GM18511 (cell line): ENCODE data around the gene UQCRFS1.

Experiments used
- ATAC-seq: cut with Tn5 transposase; IDR thresholded peaks from one replicate; pipeline ENCODE4 v1.9.1; 2021; ENCODE audit warnings: mild to moderate bottlenecking, moderate library complexity; ENCODE audit not compliant: unreplicated experiment

Gene UQCRFS1

DNA sequence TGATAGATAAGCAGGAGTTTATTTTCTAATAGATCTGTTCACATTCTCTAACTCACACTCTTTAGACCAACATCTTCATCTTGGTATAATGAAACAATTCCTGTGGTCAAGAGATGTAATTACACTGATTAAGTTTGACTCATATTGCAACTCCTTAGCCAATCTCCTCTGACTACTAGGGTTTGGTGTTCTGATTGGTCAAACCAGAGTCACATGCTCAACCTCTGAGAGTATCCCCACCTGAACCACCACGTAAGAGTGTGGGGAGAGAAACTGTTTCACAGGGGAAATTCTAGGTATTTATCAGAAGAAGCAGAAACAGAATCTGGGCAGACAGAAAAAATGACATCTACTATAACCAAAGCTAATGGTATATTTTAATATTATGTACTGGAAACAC lies 42.4 kb downstream of the UQCRFS1 start:
- ATAC-seq, result no peak

DNA sequence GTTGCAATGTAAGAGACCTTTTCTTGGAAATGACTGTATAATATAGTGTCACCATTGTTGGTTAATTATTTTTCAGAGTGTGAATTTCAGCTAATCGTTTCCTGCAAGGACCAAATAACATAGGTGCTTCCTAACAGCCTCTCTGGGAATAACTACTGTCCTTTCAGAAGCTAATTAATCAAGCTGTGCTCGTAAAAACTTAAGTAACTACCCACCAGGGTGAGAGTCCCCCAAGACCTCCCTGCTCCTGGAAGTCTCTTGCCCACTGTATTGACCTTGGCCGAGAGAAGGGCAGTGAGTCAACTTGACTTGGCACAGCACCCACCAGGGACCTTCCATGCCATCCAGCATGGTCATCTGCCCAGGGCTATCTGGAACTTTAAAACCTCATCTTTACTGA lies 50.3 kb downstream of the UQCRFS1 start:
- no peak for ATAC-seq

DNA sequence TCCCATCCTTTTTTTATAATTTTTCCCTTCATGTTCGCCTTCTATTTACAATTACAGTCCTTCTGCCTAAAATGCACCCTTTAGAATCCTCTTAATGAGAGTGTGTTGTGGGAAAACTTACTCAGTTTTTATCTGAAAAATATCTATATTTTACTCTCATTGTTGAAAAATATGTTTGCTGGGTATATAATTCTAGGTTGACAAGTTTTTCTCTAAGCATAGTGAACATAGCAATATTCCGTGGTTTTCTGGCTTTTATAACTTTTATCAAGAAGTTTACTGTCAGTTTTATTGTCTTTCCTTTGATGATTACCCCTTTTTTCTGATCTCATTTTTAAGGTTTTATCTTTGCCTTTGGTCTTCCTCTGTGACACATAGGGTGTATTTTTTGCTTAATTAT lies 57.3 kb downstream of the UQCRFS1 start:
- ATAC-seq, result no peak
